GM12872 (cell line): ENCODE data around the gene SIM2.

ENCODE experiments used
- CTCF ChIP-seq: IDR thresholded peaks from 3 replicates; pipeline ENCODE4 v1.5.1; 2011; ENCODE audit warnings: low read depth, mild to moderate bottlenecking, low read length, moderate library complexity; ENCODE audit not compliant: insufficient read depth

SIM2 gene

GRCh38 chr21:36767096-36767495, 68.2 kb downstream of the SIM2 start:
- TF ChIP-seq CTCF = no peak

DNA sequence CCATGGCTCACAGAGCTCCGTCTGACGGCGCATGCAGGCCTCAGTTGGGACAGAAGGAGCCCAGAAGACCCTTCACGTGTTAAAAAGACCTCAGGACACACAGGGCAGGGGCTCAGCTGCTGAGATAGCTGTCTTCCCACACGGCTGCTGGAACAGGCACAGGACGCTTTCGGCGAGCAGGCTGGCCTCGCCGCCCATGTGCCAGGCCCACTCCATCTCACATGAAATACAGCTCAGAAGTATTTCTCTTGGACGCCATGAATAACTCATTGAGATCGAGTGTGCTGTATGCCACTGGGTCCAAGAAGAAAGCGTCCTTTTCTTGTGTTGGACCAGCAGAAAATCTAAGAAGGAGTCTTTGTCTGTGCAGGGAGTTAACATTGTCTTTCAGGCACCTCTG, 69.6 kb downstream of the SIM2 start:
- TF ChIP-seq CTCF = no peak

DNA sequence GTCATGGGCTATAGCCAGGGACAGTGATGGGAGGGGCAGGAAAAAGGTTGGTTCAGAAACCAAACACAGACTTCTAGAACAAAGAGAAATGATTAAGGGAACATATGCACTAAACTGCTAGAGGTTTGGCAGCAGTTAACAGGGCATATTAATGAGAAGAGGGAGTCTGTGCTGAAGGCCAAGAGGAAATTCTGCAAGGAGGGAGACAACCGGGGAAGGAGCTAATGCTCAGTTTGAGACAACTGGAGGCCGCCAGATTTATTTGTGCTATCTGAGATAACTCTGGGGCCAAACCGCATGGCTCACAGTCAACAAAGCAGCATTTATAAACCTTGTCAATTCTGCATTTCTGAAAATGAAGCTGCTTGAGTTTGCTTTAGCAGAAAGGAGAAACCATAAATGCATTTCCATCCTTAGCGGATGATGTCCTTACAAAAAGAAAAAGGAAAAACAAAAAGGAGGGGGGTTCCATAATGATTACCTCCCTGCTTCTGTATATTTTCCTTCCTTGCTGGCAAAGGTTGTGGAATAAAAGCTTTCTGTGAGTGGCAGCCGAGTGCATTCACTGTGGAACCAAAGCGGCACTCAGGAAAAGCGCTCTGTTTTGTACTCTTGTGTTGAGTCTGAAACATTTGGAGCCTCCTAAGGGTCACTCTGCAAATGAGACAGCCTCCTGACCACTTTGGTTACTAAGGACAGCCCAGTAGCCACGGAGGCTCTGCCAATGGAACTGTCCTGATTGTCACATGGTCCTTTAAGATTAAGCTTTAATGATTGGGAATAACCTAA, 70.3 kb downstream of the SIM2 start:
- no peak for TF ChIP-seq CTCF

GRCh38 chr21:36773117-36773516, 74.2 kb downstream of the SIM2 start:
- no peak for TF ChIP-seq CTCF

DNA sequence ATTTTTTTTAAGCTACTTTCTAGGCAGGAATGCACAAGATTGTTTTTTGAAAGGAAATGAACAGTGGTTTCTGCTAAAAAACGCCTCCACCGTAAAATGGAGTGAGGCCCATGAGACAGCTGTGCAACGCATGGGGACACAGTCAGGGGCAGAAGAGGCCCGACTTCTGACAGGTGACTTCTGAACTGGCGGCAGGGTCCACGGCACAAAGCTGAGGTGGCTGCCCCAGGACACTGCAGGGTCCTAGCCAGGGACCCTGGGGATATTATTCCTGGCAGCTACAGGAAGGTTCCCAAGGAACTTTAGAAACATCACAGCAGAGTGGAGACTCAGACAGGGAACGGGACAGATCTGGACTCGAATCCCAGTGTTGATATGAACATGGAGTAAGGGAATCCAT, 75.1 kb downstream of the SIM2 start:
- no peak for TF ChIP-seq CTCF

DNA sequence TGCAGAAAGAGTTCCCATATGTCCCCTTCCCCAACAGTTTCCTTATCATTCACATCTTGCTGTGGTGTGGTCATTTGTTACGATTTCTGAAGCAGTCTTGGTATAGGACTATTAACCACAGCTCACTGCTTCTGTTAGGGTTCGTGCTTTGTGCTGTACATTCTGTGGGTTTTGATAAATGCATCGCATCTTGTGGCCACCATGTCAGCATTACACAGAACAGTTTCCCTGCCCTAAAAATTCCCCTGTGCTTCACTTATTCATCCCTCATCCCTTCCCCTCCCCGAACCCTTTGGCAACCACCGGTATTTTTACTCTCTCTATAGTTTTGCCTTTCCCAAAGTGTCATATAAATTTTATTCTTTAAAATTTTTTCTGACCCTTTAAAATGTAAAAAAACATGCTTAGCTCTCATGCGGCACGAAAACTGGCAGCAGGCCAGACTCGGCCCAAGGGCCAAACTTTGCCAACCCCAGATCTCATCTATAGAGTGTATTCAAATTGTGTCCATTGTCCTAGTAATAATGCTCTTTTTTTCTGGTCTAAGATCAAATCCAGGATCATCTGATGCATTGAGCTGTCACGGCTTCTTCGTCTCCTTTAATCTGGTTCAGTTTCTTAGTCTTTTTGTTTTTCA, 78.2 kb downstream of the SIM2 start:
- no peak for TF ChIP-seq CTCF

- no peak for TF ChIP-seq CTCF
These were observed 81.9 kb downstream of the SIM2 start for GRCh38 chr21:36780861-36781260.
